PC-3 (cell line): ENCODE data around the gene GANC. TPM values are rescaled to one million over a fixed set of nuclear protein-coding genes. Genes with fewer than 3 reads are reported as not detected.

ENCODE experiments used
- ATAC-seq: fragments of 200-7000 bp; cut with Tn5 transposase; 2 replicates; pipeline ENCODE4 v1.9.1; 2020; ENCODE audit warnings: mild to moderate bottlenecking, moderate library complexity
- Bru-seq: library from RNA; stranded (reverse); fragments of 400-500 nt; gene quantifications from one replicate; lab custom pipeline; 2021; lab: Mats Ljungman, UMichigan
- BruChase-seq, 2 experiments: library from RNA; stranded (reverse); fragments of 400-500 nt; gene quantifications; one replicate each; lab custom pipeline; 2021; lab: Mats Ljungman, UMichigan
- BruUV-seq: library from RNA; stranded (reverse); fragments of 400-500 nt; replicated peaks from 2 replicates; lab custom pipeline; 2021; lab: Mats Ljungman, UMichigan
- CTCF ChIA-PET: fragments of 300-600 bp; sonication (Branson Sonifier 250); formaldehyde crosslinking; loops from one replicate; lab custom pipeline; 2022; ENCODE audit warnings: antibody characterized with exemption; lab: Charles Lee
- POLR2A ChIA-PET: fragments of 300-600 bp; sonication (Branson Sonifier 250); formaldehyde crosslinking; loops from one replicate; lab custom pipeline; 2022; ENCODE audit warnings: antibody characterized with exemption; ENCODE audit not compliant: unreplicated experiment; lab: Charles Lee
- DNase-seq: peaks from one replicate; pipeline ENCODE4 v3.0.0-alpha.2; 2015
- H2AFZ ChIP-seq: fragments of 300-600 bp; sonication (generic); 2 replicates; pipeline ENCODE4 v1.6.0; 2016; ENCODE audit warnings: antibody characterized with exemption, low read length
- H3F3A ChIP-seq: fragments of 300-600 bp; sonication (generic); one replicate; pipeline ENCODE4 v1.6.0; 2017; ENCODE audit warnings: antibody characterized with exemption, low read length, control low read depth, mild to moderate bottlenecking; ENCODE audit not compliant: unreplicated experiment
- H3K27ac ChIP-seq: fragments of 300-600 bp; sonication (generic); 2 replicates; pipeline ENCODE4 v1.5.1; 2016; ENCODE audit warnings: mild to moderate bottlenecking, low read length
- H3K27me3 ChIP-seq: fragments of 300-600 bp; sonication (generic); 2 replicates; pipeline ENCODE4 v1.6.1; 2016; ENCODE audit warnings: low read length, mixed read lengths
- H3K36me3 ChIP-seq: fragments of 300-600 bp; sonication (generic); 2 replicates; pipeline ENCODE4 v1.6.1; 2016; ENCODE audit warnings: low read depth, mixed run types, low read length, mixed read lengths
- H3K4me1 ChIP-seq: fragments of 300-600 bp; sonication (generic); 2 replicates; pipeline ENCODE4 v1.5.1; 2016; ENCODE audit warnings: low read length; ENCODE audit not compliant: insufficient read depth
- H3K4me2 ChIP-seq: fragments of 300-600 bp; sonication (generic); 2 replicates; pipeline ENCODE4 v1.6.0; 2016; ENCODE audit warnings: low read length
- H3K4me3 ChIP-seq: fragments of 300-600 bp; sonication (generic); 2 replicates; pipeline ENCODE4 v1.5.1; 2016; ENCODE audit warnings: mild to moderate bottlenecking, low read length, mixed read lengths
- H3K79me2 ChIP-seq: fragments of 300-600 bp; sonication (generic); 2 replicates; pipeline ENCODE4 v1.6.1; 2017; ENCODE audit warnings: low read length, mixed read lengths
- H3K9ac ChIP-seq: fragments of 300-600 bp; sonication (generic); 2 replicates; pipeline ENCODE4 v1.6.0; 2016; ENCODE audit warnings: mild to moderate bottlenecking, low read length
- H3K9me2 ChIP-seq: fragments of 300-600 bp; sonication (generic); replicated peaks from 2 replicates; pipeline ENCODE4 v1.6.1; 2016; ENCODE audit warnings: mixed run types, low read length, mixed read lengths
- H3K9me3 ChIP-seq: fragments of 300-600 bp; sonication (generic); 2 replicates; pipeline ENCODE4 v1.6.1; 2016; ENCODE audit warnings: low read length, mixed read lengths
- H4K20me1 ChIP-seq: fragments of 300-600 bp; sonication (generic); 2 replicates; pipeline ENCODE4 v1.6.1; 2016; ENCODE audit warnings: low read length, mixed read lengths
- CTCF ChIP-seq: fragments of 300-600 bp; sonication (generic); conservative IDR thresholded peaks from 2 replicates; pipeline ENCODE4 v1.5.1; 2017; ENCODE audit warnings: antibody characterized with exemption, low read depth, mild to moderate bottlenecking, low read length
- EZH2 ChIP-seq: fragments of 300-600 bp; sonication (generic); IDR thresholded peaks from one replicate; pipeline ENCODE4 v1.6.1; 2017; ENCODE audit warnings: antibody characterized with exemption, mild to moderate bottlenecking, low read length; ENCODE audit not compliant: unreplicated experiment
- EZH2phosphoT487 ChIP-seq: fragments of 300-600 bp; sonication (generic); IDR thresholded peaks from 2 replicates; pipeline ENCODE4 v1.6.1; 2018; ENCODE audit warnings: mild to moderate bottlenecking, antibody characterized with exemption, low read length, borderline replicate concordance
- intact Hi-C: fragments of 100-400 bp; cut with micrococcal nuclease; formaldehyde crosslinking; loops from 2 replicates; pipeline ENCODE4 v1.9.0; 2023
- long read RNA-seq: library from polyadenylated mRNA; unstranded; transcript quantifications from one replicate; pipeline ENCODE4 v2.0.0, GENCODE V29; 2021; ENCODE audit not compliant: unreplicated experiment
- total RNA-seq: library from RNA; depleted of rRNA; stranded (reverse); fragments of >200 nt; gene quantifications from 2 replicates; pipeline ENCODE4 v1.2.3, GENCODE V29; 2014; rRNA removed

GANC gene
- total RNA-seq (8.2 and 12.4 TPM in 2 replicates), Bru-seq, nascent RNA (percentile 55 among the genes with signal in this experiment), BruChase-seq, experiment 1, labeled RNA remaining after a 6-hour chase (percentile 55 among the genes with signal in this experiment), BruChase-seq, experiment 2, labeled RNA remaining after a 2-hour chase (percentile 62 among the genes with signal in this experiment)
- long read RNA-seq, full-length matches to known transcripts: 4 of 21 reads
- long read RNA-seq, partial matches to known transcripts: 4 of 21 reads
- long read RNA-seq, other reads (novel, unspliced or antisense): 13 of 21 reads

DNA sequence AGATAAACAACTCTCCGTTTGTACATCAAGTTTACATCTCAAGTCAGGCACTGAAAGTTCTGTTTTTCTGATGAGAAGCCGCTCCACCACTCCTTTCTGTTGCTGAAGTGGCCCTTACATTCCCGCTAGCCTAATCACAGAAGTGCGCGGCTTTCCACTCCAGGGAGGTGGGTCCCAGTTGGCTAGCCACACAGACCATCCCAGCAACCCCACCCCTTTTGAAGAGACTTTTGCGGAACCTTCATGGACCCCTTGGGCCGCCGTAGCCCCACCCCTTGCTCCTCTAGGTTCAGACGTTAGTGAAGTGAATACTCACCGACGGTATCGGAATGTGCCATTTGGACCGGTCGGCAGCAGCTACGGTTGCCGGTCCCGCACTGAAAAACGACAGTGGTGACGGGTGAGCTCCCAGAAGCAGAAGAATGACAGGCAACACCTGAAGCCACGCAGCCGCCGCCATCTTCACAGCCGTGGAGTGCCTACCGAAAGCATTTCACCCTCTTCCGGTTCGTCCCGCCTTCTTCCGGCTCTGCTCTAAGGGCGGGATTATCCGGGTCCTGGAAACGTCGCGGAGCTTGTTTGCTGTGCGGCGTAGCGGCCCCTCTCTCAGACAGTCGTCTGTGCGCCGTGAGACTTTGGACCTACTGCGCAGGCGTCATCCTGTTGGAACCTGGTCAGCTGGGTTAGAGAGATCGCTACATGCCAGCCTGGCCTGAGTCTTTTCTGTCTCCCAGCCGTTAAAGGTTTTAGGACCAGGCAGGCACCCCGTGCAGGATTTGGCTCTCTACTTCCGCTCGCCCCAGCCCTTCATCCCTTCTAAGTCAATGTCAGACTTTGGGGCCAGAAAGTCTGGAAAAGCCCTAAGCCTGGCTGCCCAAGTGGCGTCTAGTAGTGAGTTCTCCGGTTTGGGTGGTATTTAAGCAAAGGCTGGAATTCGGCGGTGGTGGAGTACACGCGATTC is at the start of gene GANC, which contains the start of gene TMEM87A:
Gene GANC (plus strand): TSS at position 263 of the 961 bp plus-strand sequence. CDS start 1,281 bp downstream, outside the sequence.
Gene TMEM87A (minus strand): TSS at position 495 of the 961 bp plus-strand sequence. CDS start 35 bp downstream, at position 460.
- H2AFZ ChIP-seq: peak within 1 kb of the TSS; percentile 86
- TF ChIP-seq EZH2phosphoT487 (no peak), CTCF (no peak), EZH2 (no peak)
- intact Hi-C loops: loop anchor here (2.0 to 5.0 kb wide), 4 partner anchors 49 to 114 kb away; partner anchors contain the start of gene VPS39
- POLR2A ChIA-PET: interaction anchor here (0.6 to 1.0 kb wide), 3 partner anchors 28 to 882 kb away, joined by 3 read pairs; partner anchors contain the start of gene VPS39
- peaks cover 7% of the 10 kb centered on the region; the same call in 1 of the 2 replicates for H3K36me3 ChIP-seq
- H4K20me1 ChIP-seq: peaks cover 34% of the 10 kb centered on the region
- H3K79me2 ChIP-seq: peaks cover 65% of the 10 kb centered on the region
- H3K9me2 ChIP-seq: no peaks in the 10 kb centered on the region
- H3F3A ChIP-seq: no peaks in the 10 kb centered on the region
- H3K27ac ChIP-seq: peak within 1 kb of the TSS; percentile 94
- H3K9me3 ChIP-seq: no peaks in the 10 kb centered on the region
- H3K4me2 ChIP-seq: peak within 1 kb of the TSS; percentile 96
- peak within 1 kb of the TSS; percentile 88 for H3K9ac ChIP-seq
- H3K27me3 ChIP-seq: no peaks in the 10 kb centered on the region
- H3K4me1 ChIP-seq: peaks cover 41% of the 10 kb centered on the region
- peak within 1 kb of the TSS; percentile 77 for H3K4me3 ChIP-seq
- CTCF ChIA-PET: no interaction called here
- ATAC-seq: peak; percentile 82
- BruUV-seq: TSS peak; percentile 72
- DNase-seq: peak; percentile 99

DNA sequence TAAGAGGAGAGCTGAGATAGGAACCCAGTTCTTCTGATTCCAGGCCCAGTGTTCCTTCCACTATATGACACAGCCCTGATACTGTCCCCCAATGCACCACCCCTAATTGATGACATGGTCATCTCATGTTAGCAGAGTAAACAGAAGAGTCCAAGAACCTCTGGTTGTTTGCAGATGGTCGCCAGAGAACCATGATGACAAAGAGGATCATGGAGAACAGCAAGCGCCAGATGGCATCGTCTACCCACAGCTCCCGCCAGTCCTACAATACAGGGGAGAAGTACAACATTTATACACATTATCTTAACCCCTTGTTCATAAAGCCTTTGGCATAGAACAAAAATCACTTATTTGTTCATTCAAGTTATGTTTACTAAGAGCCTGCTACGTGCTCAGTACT is 46.4 kb upstream of the GANC start:
- H3K36me3 ChIP-seq: peaks cover 49% of the 10 kb centered on the region
- no peaks in the 10 kb centered on the region for H3K9me2 ChIP-seq
- no peaks in the 10 kb centered on the region for H3K4me1 ChIP-seq
- H2AFZ ChIP-seq: no peak overlapping the region
- H3K9me3 ChIP-seq: no peaks in the 10 kb centered on the region
- H3K27me3 ChIP-seq: no peaks in the 10 kb centered on the region
- TF ChIP-seq EZH2phosphoT487: no peak
- TF ChIP-seq CTCF: no peak
- TF ChIP-seq EZH2: no peak
- intact Hi-C loops: no loop called here
- DNase-seq: no peak
- H3K4me2 ChIP-seq: no peak overlapping the region
- no TSS peak for BruUV-seq
- no peaks in the 10 kb centered on the region for H3K79me2 ChIP-seq
- H3K9ac ChIP-seq: no peak overlapping the region
- H3F3A ChIP-seq: no peaks in the 10 kb centered on the region
- ChIA-PET POLR2A (no interaction called here), CTCF (no interaction called here)
- H4K20me1 ChIP-seq: no peaks in the 10 kb centered on the region
- no peak overlapping the region for H3K27ac ChIP-seq
- H3K4me3 ChIP-seq: no peak overlapping the region
- no peak for ATAC-seq
